PFSK-1 (cell line): ENCODE data around the gene FRMD4A.

ENCODE experiments used
- FOXP2 ChIP-seq: optimal IDR thresholded peaks from 2 replicates; pipeline ENCODE3; 2011; ENCODE audit warnings: borderline replicate concordance, control low read depth, inconsistent platforms; ENCODE audit not compliant: insufficient read depth; ENCODE audit errors: extremely low read length, extremely low read depth
- POLR2AphosphoS5 ChIP-seq: IDR thresholded peaks from 2 replicates; pipeline ENCODE4 v1.6.1; 2012; ENCODE audit warnings: low read depth, mild to moderate bottlenecking, control low read depth, low read length, moderate library complexity
- SIN3A ChIP-seq: IDR thresholded peaks from 2 replicates; pipeline ENCODE4 v1.6.1; 2012; ENCODE audit warnings: mild to moderate bottlenecking, low read length, moderate library complexity, borderline replicate concordance; ENCODE audit not compliant: insufficient read depth
- TAF1 ChIP-seq: IDR thresholded peaks from 2 replicates; pipeline ENCODE4 v1.6.1; 2012; ENCODE audit warnings: low read length, control low read depth, borderline replicate concordance; ENCODE audit not compliant: insufficient read depth
- TF ChIP-seq, protein P1 (sequence below), 2 experiments: IDR thresholded peaks; 2 replicates each; pipeline versions ENCODE4 v1.6.1 to v1.8.0; 2011 to 2012; ENCODE audit warnings: low read depth in 2 of 2, low read length in 2 of 2, control low read depth in 1 of 2, inconsistent platforms in 1 of 2, mild to moderate bottlenecking in 1 of 2, moderate library complexity in 1 of 2; ENCODE audit not compliant: insufficient read depth in 1 of 2

FRMD4A gene

DNA sequence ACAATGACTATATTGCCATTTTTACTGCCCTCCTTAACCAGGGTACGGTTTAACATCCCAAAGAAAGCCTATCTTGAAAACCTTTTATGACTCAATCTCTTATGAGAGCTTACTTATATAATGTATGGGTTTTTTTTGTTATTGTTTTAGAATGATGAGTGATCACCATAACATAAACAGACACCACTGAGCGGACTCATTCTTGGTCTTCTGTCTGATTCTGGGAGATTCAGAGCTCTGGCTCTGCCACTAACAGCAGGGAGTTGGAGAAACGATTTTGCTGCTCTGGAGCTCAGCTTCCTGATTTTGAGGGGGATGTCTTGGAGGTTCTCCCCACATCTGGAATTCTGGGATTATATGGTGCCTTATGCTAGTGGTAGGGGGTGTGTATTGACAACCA lies 244.1 kb downstream of the FRMD4A start:
- TF ChIP-seq, protein P1, sequence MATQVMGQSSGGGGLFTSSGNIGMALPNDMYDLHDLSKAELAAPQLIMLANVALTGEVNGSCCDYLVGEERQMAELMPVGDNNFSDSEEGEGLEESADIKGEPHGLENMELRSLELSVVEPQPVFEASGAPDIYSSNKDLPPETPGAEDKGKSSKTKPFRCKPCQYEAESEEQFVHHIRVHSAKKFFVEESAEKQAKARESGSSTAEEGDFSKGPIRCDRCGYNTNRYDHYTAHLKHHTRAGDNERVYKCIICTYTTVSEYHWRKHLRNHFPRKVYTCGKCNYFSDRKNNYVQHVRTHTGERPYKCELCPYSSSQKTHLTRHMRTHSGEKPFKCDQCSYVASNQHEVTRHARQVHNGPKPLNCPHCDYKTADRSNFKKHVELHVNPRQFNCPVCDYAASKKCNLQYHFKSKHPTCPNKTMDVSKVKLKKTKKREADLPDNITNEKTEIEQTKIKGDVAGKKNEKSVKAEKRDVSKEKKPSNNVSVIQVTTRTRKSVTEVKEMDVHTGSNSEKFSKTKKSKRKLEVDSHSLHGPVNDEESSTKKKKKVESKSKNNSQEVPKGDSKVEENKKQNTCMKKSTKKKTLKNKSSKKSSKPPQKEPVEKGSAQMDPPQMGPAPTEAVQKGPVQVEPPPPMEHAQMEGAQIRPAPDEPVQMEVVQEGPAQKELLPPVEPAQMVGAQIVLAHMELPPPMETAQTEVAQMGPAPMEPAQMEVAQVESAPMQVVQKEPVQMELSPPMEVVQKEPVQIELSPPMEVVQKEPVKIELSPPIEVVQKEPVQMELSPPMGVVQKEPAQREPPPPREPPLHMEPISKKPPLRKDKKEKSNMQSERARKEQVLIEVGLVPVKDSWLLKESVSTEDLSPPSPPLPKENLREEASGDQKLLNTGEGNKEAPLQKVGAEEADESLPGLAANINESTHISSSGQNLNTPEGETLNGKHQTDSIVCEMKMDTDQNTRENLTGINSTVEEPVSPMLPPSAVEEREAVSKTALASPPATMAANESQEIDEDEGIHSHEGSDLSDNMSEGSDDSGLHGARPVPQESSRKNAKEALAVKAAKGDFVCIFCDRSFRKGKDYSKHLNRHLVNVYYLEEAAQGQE (IDR thresholded peaks at IDR 0.05; ENCODE audit: insufficient read depth in 1 of 2, low read depth in 2 of 2, low read length in 2 of 2), result no peak
- no peak for TF ChIP-seq FOXP2

DNA sequence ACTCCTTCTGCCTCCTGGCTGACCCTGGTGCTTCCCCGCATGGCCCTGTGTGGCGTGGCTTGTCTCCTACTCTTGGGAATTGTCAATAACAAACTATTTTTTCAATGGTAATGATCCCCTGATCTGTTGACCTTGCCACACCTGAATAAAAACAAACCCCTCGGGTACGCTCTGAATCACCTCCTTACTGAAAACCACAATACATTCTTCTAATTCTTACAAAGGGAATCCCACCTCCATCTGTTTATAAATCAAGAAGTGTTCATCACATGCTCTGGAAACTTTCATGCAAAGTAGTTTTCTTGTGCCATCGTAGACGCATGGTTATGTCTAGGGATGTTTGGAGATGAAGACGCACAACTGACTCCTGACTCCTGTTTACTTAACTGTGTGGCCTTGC lies 245.8 kb downstream of the FRMD4A start:
- TF ChIP-seq, protein P1 (IDR thresholded peaks at IDR 0.05; ENCODE audit: insufficient read depth in 1 of 2, low read depth in 2 of 2, low read length in 2 of 2), result no peak
- TF ChIP-seq SIN3A (no peak), POLR2AphosphoS5 (no peak), FOXP2 (no peak), TAF1 (no peak)

- TF ChIP-seq POLR2AphosphoS5 (no peak), FOXP2 (no peak), TAF1 (no peak), SIN3A (no peak)
- TF ChIP-seq, protein P1 (IDR thresholded peaks at IDR 0.05; ENCODE audit: insufficient read depth in 1 of 2, low read depth in 2 of 2, low read length in 2 of 2), result no peak
Measured at GRCh38 chr10:14080795-14081194, 249.9 kb downstream of the FRMD4A start.

- TF ChIP-seq TAF1, result no peak
- TF ChIP-seq, protein P1 (IDR thresholded peaks at IDR 0.05; ENCODE audit: insufficient read depth in 1 of 2, low read depth in 2 of 2, low read length in 2 of 2), result no peak
Measured at GRCh38 chr10:14077430-14077829, 253.3 kb downstream of the FRMD4A start.

GRCh38 chr10:14074062-14074884 lies 256.5 kb downstream of the FRMD4A start:
- no peak for TF ChIP-seq TAF1
- no peak for TF ChIP-seq POLR2AphosphoS5
- TF ChIP-seq SIN3A, result no peak
- TF ChIP-seq FOXP2, result peak; percentile 63
- TF ChIP-seq, protein P1 (IDR thresholded peaks at IDR 0.05; ENCODE audit: insufficient read depth in 1 of 2, low read depth in 2 of 2, low read length in 2 of 2), result no peak
